Endometrial microvascular endothelial cells (primary cell): Measurements from ENCODE around the gene FRG2. TPM values are rescaled to one million over a fixed set of nuclear protein-coding genes. Genes with fewer than 3 reads are reported as not detected.
"Not testable (repeated sequence)": the region's sequence is repeated elsewhere in the genome, so short reads cannot be mapped to it uniquely, and the experiment has no call there.

Experiments
- in situ Hi-C: cut with HindIII; loops from 2 replicates; pipeline ENCODE4 v1.10.0; 2017; ENCODE audit warnings: low sequenced_read_pairs, low pct_unique_long_range_greater_than_20kb; ENCODE audit errors: inconsistent ontology term
- total RNA-seq: library from RNA; depleted of rRNA; stranded (reverse); fragments of >200 nt; gene quantifications from one replicate; pipeline ENCODE4 v1.2.3, GENCODE V29; 2015; ENCODE audit errors: inconsistent ontology term

Gene FRG2
- total RNA-seq, 1 donor from 2014 or later = not detected

- in situ Hi-C loops = no loop called here
Observed at GRCh38 chr4:190017357-190018200, 9.5 kb downstream of the FRG2 start.

- in situ Hi-C loops = no loop called here
Observed at GRCh38 chr4:190016369-190017289, 10.4 kb downstream of the FRG2 start.

- in situ Hi-C loops = no loop called here
Observed at GRCh38 chr4:190015538-190016368, 11.3 kb downstream of the FRG2 start.

DNA sequence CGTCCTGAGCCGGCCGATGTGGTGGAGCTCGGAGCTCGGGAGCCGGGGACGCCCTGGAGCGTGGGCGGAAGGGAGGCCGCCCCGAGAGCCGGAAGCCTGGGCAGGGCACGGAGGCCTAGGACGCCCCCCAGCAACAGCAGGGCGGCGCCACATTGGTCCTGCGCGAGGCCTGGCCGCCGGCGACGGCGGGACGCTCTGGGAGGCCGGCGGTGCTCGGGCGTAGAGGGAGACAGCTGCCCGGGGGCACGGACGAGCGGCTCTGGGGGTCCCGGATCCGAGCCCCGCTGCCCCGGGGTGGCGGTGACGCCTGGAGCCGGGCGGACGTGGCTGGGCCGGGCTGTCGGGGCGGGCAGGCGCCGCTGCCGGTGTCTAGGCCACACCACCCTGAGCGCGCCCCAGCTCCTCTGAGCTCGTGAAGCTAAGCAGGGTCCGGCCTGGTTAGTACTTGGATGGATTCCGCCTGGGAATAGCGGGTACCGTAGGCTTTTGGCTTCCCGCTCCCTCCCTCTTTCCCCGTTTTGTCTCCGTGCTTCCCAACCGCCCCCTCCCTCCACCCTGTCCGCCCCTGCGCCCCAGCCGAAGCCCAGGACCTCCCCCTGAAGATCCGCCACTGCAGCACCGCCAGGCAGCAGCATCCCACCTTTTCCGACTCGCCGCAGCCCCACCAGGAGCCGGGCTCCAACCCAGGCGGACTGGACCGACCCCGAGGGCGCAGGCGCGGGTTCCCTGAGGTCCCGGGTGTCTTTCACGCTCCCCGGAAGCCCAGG is 12.1 kb downstream of the FRG2 start:
- in situ Hi-C loops = no loop called here

DNA sequence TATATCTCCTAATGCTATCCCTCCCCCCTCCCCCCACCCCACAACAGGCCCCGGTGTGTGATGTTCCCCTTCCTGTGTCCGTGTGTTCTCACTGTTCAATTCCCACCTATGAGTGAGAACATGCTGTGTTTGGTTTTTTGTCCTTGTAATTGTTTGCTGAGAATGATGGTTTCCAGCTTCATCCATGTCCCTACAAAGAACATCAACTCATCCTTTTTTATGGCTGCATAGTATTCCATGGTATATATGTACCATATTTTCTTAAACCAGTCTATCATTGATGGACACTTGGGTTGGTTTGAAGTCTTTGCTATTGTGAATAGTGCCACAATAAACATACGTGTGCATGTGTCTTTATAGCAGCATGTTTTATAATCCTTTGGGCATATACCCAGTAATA is 37.1 kb downstream of the FRG2 start:
- in situ Hi-C loops = not testable (repeated sequence)

GRCh38 chr4:189988877-189989431 is 38.1 kb downstream of the FRG2 start:
- in situ Hi-C loops = no loop called here

DNA sequence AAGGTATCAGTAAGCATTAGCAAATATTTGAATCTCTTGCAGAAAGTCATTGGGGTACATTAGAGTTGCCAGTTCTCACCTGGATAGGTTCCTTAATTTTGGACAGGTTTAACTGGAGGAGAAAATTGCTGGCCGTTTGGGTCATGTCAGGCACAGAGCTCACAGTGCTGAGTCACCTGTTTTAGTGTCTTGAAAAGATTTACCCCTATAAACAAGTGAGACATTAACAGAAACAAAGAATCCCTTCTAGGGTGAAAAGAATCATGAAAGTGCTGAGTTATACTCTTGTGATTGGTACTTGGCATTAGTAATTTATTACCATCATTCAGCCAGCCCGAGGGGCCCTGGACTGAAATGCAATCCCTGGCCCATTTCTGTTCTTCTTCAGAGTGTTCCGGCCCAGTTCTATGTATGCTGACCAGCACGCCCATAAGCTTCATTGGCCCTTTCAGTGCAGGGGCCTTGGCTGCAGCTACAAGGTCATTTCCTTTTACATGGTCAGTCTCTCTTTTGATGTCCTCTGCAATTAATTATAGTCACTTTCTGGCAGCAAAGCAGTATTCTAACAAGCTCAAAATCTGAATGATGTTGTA is 41.3 kb downstream of the FRG2 start:
- in situ Hi-C loops = not testable (repeated sequence)

DNA sequence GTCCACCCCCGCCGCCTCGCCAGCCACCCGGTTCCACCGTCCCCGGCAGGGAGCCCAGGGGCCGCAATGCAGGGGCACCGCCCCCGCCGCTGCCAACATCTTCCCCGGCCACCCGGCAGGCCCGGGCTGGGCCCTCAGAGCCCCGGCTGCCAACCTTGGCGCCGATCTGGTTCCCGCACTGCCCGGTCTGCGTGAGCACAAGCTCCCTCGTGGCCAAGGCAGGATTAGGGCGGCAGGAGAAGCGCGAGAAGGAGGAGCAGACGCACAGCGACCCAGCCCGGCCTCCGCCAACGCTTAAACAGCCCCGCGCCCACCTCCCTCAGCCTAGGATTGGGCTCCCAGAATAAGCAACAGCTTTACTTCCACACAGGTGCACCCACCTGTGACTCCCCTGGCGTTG is 42.4 kb downstream of the FRG2 start:
- in situ Hi-C loops = not testable (repeated sequence)

DNA sequence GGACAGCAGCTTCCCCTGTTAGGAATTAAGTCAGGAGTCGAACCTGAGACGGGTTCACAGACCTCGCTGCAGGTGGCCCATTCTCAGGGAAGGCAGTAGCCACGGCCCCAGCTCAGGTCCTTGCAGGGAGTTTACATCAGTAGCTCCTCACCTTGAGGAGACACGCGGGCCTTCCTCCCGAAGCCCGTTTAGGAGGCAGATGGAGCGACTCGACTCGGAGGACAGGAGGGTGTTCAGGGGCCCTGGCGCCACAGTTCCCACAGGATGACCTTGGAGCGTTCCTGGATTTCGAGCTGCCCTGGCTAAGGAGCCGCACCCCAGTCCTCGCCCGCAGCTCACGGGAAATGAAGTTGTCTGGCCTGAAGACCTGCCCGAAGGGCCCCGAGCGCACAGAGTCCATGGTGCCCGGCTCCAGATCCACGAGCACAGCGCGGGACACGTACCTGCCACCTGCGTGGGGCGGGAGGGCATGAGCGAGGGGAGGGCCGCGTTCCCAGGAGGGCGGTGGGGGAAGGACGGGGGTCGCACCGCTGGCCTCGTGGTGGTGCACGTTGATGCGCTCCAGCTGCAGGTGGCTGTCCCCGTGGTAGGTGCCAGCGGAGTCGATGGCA is 43.0 kb downstream of the FRG2 start:
- in situ Hi-C loops = not testable (repeated sequence)

DNA sequence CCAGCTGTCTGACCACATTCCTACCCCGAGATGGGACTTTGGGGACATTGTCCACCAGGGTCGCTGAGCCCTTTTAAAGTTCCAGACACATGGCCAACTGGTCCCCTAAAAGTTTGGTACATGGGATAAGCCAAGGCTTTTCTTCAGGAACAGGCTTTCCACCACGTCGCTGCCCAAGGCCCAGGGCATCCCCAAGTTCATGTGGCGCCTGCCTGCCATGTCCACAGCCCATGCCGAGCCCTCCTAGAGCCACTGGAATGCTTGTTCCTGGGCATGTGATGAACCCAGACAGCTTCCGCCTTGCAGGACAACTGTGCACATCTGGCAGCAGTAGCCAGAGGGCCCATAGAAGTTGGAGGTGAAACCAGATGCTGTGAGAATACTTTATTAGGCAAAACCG is 45.1 kb downstream of the FRG2 start:
- in situ Hi-C loops = no loop called here

DNA sequence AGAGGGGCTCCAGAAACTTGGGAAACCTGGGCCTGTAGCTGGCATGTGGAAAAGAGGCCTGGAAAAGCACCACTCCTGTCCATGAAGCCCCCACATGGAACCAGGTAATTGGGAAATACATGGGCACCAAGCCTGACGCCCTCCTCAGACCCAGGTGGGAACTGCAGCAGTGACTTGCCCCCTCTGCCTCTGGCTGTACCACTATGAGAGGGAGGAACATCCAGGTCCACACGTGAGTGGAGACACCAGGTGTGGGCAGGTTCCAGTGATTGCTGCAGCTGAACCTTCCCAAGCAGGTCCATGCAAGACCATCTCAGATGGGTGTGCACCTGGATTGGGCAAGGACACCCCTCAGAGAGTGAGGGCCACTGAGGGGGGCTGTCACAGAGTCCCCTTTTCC is 46.8 kb downstream of the FRG2 start:
- in situ Hi-C loops = not testable (repeated sequence)

DNA sequence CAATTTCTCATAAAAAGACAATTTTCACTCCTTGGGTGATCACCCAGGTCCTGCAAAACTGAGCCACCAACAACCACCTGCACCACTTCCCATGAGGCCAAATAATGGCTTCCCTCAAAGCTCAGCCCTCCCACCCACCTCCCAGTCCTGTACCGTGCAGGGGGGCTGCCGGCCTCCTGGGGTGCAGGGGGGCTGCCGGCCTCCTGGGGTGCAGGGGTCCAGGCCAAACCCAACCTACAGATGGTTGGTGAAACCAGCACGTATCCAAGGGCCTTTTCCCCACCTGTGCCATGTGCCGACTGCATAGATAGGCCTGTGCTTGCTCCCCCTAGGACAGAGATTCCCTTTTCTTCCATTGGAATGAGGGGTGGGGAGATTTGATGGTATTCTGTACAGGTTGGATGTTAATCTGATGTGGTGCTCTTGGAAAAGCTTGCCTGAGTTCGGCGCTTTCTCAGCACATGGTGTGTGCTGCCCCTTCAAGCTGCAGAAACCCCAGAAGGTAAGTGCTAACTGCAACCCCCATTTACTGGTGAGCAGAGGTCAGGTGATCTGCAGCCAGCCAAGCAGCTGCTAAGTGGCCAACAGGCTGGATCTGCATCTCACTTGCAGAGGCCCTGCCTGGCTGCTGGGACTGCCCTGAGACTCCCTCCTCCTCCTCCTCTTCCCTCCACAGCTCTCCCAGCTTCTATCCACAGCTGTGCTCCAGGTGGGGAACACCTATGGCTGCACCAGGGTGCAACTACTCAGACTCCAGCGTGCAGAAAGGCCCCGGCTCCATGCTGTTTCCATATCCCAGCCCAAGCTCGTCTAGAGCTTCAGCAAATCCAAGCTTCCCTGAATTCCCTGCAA is 47.6 kb downstream of the FRG2 start:
- in situ Hi-C loops = no loop called here

Other genes starting within 250 kb of the FRG2 start
- gene FRG1, start 86.4 kb downstream of the FRG2 start, total RNA-seq = 30.4 TPM
- gene DBET, start 37.2 kb upstream of the FRG2 start, total RNA-seq = not detected
- gene DUX4, start 146.5 kb upstream of the FRG2 start, total RNA-seq = not detected